ENCODE data around the gene TMEM184B.

The TMEM184B gene

DNA sequence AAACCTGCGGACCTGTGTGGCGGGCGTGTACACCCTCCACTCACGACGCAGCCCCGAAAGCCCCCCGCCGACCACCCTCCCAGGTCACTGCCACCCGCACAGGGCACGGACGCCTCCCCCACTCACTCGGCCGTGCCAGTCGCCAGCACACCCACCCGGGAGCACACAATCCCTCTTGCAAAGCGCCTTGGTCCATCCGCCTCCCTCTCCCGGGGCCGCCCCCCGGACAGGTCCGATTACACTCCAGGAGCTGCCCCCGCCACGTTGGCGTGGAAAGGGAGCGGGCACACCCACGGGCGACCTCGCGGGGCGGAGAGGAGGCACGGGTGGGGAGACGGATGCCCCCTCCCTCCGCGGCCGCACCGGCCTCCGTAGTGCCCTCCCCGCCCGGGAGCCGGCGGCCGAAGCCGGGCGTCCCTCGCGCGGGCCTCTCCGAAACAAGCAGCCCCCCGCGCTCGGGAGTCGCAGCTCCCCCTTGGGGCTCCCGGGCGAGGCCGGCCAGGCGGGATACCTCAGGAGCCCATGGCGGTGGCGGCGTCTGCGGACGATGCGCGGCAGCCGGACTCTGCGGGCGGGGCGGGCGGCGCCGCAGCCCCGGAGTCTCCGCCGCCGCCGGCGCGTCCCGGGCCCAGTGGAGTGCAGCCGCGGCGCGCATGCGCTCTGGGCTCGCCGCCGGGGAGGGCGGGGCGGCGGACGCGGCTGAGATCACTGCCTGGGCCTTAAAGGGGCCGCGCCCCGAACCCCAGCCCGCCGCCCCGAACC lies at the start of gene TMEM184B:
TMEM184B (minus strand) TSS at position 638 of the 762 bp plus-strand sequence. CDS start 25,049 bp downstream, outside the sequence.
- peak; percentile 23 for DNase-seq

- no peak for DNase-seq
Measured at GRCh38 chr22:38320605-38321402, 48.0 kb upstream of the TMEM184B start.

- no peak for DNase-seq
Measured at GRCh38 chr22:38318792-38319773, 46.3 kb upstream of the TMEM184B start.

DNA sequence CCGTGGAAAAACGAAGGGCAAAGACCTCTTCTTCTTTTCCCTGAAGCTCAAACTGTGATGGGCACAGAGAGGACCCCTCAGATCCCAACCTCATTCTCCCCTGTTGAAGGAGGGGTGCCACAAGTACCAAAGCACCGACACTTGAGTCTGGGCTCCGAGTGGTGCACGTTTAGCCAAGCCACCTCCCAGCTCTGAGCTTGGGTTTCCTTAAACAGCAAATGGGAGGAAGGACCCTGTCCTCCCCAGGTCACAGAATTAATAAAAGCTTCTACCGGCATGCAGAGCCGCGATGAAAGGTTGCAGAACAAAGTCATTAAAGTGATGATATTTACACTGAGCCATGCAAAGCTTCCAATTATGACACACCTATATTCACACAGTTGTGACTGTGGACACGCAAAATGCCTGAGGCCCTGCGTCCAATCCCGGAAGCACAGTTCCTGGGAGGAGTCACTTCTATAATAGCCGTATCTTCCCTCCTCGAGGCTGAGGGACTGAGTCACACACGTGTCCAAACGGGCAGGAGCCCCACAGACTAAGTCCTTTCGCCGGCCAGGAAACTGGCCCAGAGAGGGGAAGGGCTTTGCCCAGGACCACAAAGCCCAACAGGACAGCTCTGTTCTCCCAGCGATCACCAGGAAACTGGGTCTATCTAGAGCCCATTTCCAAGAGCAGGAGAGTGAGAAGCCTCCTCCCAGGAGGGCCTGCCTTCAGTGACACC lies 45.3 kb upstream of the TMEM184B start:
- DNase-seq: peak; percentile 66

GRCh38 chr22:38317122-38317994 lies 44.5 kb upstream of the TMEM184B start, which contains the start of gene CSNK1E:
TSS of gene CSNK1E (minus strand) at chr22:38317433. CDS start at chr22:38314157, 3,276 bp downstream.
- DNase-seq: no peak

DNA sequence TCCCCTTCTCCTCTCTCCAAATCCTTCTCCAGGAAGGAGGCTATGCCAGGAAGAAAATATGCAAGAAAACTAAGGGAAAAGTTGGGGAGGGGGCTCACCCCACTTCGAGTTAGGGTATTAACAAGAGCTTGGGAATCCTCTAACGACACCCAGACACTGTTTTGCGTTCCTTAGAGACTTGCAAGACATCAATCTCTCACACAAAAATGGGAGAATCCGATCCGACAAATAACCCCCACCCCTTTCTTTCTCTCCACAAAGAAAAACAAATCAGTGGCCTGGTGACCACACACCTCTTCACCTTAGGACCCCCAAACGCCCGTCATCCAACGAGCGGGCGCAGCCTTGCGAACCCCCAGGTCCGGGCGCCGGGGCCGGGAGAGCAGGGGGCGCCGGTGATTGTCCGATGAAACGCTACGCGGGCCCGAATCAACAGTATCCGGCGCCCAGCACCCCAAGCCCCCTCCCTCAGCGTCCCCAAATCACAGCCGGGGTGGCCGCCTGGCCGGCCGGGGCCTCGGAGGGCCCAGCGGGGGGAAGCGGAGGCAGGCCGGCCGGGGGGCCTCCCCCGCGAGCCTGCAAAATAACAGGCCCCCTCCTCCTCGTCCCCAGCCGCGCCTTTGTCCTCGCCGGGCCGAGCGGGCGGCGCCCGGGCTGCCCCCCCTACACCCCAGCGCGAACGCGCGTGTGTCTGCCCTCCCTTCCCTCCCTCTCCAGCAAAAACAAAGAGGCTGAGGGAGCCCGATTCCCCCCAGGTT lies 43.7 kb upstream of the TMEM184B start:
- DNase-seq: no peak

GRCh38 chr22:38315823-38316363 lies 43.1 kb upstream of the TMEM184B start:
- no peak for DNase-seq

- DNase-seq: peak; percentile 47
Measured at GRCh38 chr22:38314933-38315822, 42.4 kb upstream of the TMEM184B start.

- DNase-seq: no peak
Measured at GRCh38 chr22:38314051-38314932, 41.5 kb upstream of the TMEM184B start.

- no peak for DNase-seq
Measured at GRCh38 chr22:38313384-38313955, 40.7 kb upstream of the TMEM184B start.

GRCh38 chr22:38312261-38312800 lies 39.5 kb upstream of the TMEM184B start:
- no peak for DNase-seq

- no peak for DNase-seq
Measured at GRCh38 chr22:38311323-38311620, 38.5 kb upstream of the TMEM184B start.

DNA sequence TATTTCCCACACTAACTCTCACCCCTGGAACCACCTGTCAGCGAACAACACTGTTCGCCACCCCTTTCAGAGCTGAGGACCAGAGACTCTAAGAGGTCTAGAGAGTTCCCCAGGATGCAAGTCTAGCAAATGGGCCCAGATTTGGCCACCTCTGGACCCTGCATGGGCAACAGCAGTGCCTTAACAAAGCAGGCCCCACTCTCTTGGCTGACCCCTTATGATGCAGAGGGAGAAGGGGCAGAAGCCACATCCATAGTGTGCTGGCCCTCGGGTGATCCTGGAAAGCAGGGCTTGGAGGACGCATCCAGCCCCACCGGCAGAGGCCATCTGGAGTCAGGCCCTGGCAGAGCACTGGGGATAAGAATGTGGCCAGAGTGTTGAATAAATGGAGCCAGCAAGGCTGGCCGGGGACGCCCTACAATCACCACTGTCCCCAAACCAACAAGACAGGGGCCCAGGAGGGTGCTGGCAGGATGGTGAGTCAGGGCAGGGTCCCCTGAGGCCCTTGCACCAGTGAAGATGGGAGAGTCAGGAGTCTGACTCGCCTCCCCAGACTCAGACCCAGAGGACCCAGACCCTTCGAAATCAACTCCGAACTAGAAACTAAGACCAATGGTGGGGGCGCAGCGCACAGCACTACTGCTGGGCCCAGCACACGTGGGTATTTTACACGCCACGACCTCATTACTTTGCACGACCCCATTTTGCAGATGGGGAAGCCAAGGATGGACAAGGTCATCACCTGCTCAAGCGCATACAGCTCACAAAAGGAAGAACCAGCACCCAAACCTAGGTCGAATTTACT lies 37.9 kb upstream of the TMEM184B start:
- DNase-seq: no peak

DNA sequence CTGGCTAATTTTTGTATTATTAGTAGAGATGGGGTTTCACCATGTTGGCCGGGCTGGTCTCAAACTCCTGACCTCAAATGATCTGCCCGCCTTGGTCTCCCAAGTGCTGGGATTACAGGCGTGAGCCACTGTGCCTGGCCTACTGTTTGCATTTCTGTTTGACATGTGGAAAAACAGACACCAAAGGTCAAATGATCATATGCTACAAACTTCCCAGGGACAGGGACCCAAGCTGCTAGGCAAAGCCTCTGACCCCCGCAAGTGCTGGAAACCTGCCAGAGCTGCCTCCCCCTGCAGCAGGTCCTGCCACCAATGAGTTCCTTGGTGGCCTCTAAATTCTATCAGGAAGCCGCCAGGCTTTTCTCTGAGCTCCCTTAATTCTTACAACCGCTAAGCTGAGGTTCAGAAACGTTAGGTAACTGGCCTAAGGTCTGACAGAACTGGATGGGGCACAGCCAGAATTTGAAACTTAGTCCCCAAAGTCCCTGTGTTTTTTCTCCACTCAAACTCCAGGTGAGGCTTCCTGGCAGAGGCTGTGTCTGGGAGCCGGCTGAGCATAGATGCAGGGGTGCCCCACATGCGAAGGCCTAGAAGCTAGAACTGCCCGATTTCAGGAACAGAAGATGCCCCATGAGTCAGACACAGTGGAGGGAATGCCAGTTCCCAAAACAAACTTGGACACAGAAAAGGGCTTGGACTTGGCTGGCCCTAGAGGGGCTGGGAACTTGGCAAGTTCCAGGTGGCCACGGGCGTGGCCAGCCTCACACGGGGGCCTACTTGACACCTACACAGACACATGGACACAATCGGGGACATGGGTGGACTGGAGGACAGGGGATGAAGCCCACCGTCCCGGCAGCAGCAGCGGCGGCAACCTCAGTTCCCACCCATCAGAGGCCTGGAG lies 37.1 kb upstream of the TMEM184B start:
- no peak for DNase-seq

GRCh38 chr22:38308791-38309498 lies 36.1 kb upstream of the TMEM184B start:
- DNase-seq: no peak
